Breast epithelium (tissue), 4 donors: Measurements from ENCODE around the gene PDE1C. TPM values are rescaled to one million over a fixed set of nuclear protein-coding genes. Genes with fewer than 3 reads are reported as not detected.

Source experiments
- DNase-seq, 2 donors: peaks; one replicate each; pipeline ENCODE4 v3.0.0-alpha.2; 2019; ENCODE audit warnings: low spot score in 2 of 2
- H3K27ac ChIP-seq, 2 donors: fragments of 200-600 bp; sonication (generic) in 1 of 2; one replicate each; pipeline ENCODE4 v1.5.1; 2016 to 2019; ENCODE audit warnings: mild to moderate bottlenecking in 1 of 2
- H3K27me3 ChIP-seq, 2 donors: fragments of 200-600 bp; sonication (generic) in 1 of 2; one replicate each; pipeline versions ENCODE4 v1.5.1 to v1.6.0; 2017 to 2019; ENCODE audit warnings: control low read depth in 1 of 2, mild to moderate bottlenecking in 1 of 2
- H3K36me3 ChIP-seq: fragments of 200-600 bp; one replicate; pipeline ENCODE4 v1.5.1; 2019
- H3K4me1 ChIP-seq, 2 donors: fragments of 200-600 bp; sonication (generic); one replicate each; pipeline ENCODE4 v1.5.1; 2016 to 2019; ENCODE audit warnings: control low read depth in 1 of 2
- H3K4me3 ChIP-seq, 3 donors: fragments of 200-600 bp; sonication (generic); 1 replicate in 2 of 3; 2 replicates in 1 of 3; pipeline ENCODE4 v1.5.1; 2016 to 2019; ENCODE audit warnings: mild to moderate bottlenecking in 3 of 3, moderate library complexity in 2 of 3
- H3K9me3 ChIP-seq, 2 donors: fragments of 200-600 bp; sonication (generic) in 1 of 2; one replicate each; pipeline ENCODE4 v1.5.1; 2016 to 2019; ENCODE audit warnings: control low read depth in 1 of 2
- CTCF ChIP-seq, 3 donors: fragments of 450-650 bp; IDR thresholded peaks; one replicate each; pipeline ENCODE4 v1.5.1; 2016 to 2017; ENCODE audit warnings: antibody characterized with exemption in 3 of 3, mild to moderate bottlenecking in 3 of 3, moderate library complexity in 3 of 3
- POLR2A ChIP-seq: fragments of 450-650 bp; IDR thresholded peaks from one replicate; pipeline ENCODE4 v1.6.1; 2016; ENCODE audit warnings: antibody characterized with exemption, mild to moderate bottlenecking, moderate library complexity
- POLR2AphosphoS5 ChIP-seq, 3 donors: sonication (generic); formaldehyde crosslinking; IDR thresholded peaks; one replicate each; pipeline ENCODE4 v1.6.1; 2017; ENCODE audit warnings: antibody characterized with exemption in 3 of 3
- intact Hi-C: fragments of 100-400 bp; cut with DNase I; formaldehyde crosslinking; loops from one replicate; pipeline ENCODE4 v1.15.1; 2023; ENCODE audit warnings: low total_unique reads
- total RNA-seq, 3 donors: library from RNA; depleted of rRNA; stranded (reverse); fragments of >200 nt; gene quantifications; one replicate each; pipeline ENCODE4 v1.1.0, GENCODE V29; 2016

Gene PDE1C
- total RNA-seq, 3 donors from 2014 or later, result 3.2 to 30.1 (median 18.7) TPM

GRCh38 chr7:31811650-31812461, 258.4 kb downstream of the PDE1C start:
- no peak for DNase-seq
- Histone ChIP-seq H3K9me3 (no peaks in the 10 kb centered on the region), H3K27ac (no peak overlapping the region)

GRCh38 chr7:31805209-31805818, 264.9 kb downstream of the PDE1C start:
- TF ChIP-seq POLR2A, result no peak
- no peak for TF ChIP-seq POLR2AphosphoS5 (IDR thresholded peaks at IDR 0.05)
- TF ChIP-seq CTCF (IDR thresholded peaks at IDR 0.05), result no peak
- no peak for DNase-seq
- H3K4me3 ChIP-seq, result no peak overlapping the region
- no peaks in the 10 kb centered on the region for H3K27me3 ChIP-seq
- no peaks in the 10 kb centered on the region for H3K4me1 ChIP-seq
- no peak overlapping the region for H3K27ac ChIP-seq
- no peaks in the 10 kb centered on the region for H3K36me3 ChIP-seq
- intact Hi-C loops, result no loop called here
- no peaks in the 10 kb centered on the region for H3K9me3 ChIP-seq

More at GRCh38 chr7:31811650-31812461, 258.4 kb downstream of the PDE1C start:
- Histone ChIP-seq H3K36me3 (no peaks in the 10 kb centered on the region), H3K4me1 (no peaks in the 10 kb centered on the region), H3K4me3 (no peak overlapping the region), H3K27me3 (no peaks in the 10 kb centered on the region)
- TF ChIP-seq POLR2A (no peak), POLR2AphosphoS5 (IDR thresholded peaks at IDR 0.05) (no peak), CTCF (IDR thresholded peaks at IDR 0.05) (no peak)
- intact Hi-C loops, result no loop called here

GRCh38 chr7:31796375-31796774, 273.8 kb downstream of the PDE1C start:
- DNase-seq, result no peak
- Histone ChIP-seq H3K4me1 (no peaks in the 10 kb centered on the region), H3K4me3 (no peak overlapping the region), H3K36me3 (no peaks in the 10 kb centered on the region), H3K9me3 (no peaks in the 10 kb centered on the region), H3K27ac (no peak overlapping the region), H3K27me3 (no peaks in the 10 kb centered on the region)
- intact Hi-C loops, result no loop called here
- TF ChIP-seq CTCF (IDR thresholded peaks at IDR 0.05) (no peak), POLR2A (no peak), POLR2AphosphoS5 (IDR thresholded peaks at IDR 0.05) (no peak)

GRCh38 chr7:31794851-31795344, 275.3 kb downstream of the PDE1C start:
- no peak for DNase-seq
- Histone ChIP-seq H3K4me3 (no peak overlapping the region), H3K36me3 (no peaks in the 10 kb centered on the region), H3K9me3 (no peaks in the 10 kb centered on the region), H3K4me1 (no peaks in the 10 kb centered on the region), H3K27me3 (no peaks in the 10 kb centered on the region), H3K27ac (no peak overlapping the region)
- no peak for TF ChIP-seq POLR2A
- no peak for TF ChIP-seq CTCF (IDR thresholded peaks at IDR 0.05)
- no peak for TF ChIP-seq POLR2AphosphoS5 (IDR thresholded peaks at IDR 0.05)
- intact Hi-C loops, result no loop called here

GRCh38 chr7:31791881-31792280, 278.3 kb downstream of the PDE1C start:
- intact Hi-C loops, result no loop called here
- Histone ChIP-seq H3K4me3 (no peak overlapping the region), H3K4me1 (no peaks in the 10 kb centered on the region), H3K27ac (no peak overlapping the region), H3K36me3 (no peaks in the 10 kb centered on the region), H3K9me3 (no peaks in the 10 kb centered on the region), H3K27me3 (no peaks in the 10 kb centered on the region)
- TF ChIP-seq POLR2AphosphoS5 (IDR thresholded peaks at IDR 0.05) (no peak), CTCF (IDR thresholded peaks at IDR 0.05) (no peak), POLR2A (no peak)
- DNase-seq, result no peak
